Right lobe of liver (tissue), 4 donors: Measurements from ENCODE around the gene MOBP.

ENCODE experiments used
- POLR2A ChIP-seq: fragments of 450-650 bp; IDR thresholded peaks from one replicate; pipeline ENCODE4 v1.6.1; 2017; ENCODE audit warnings: antibody characterized with exemption, mild to moderate bottlenecking
- TF ChIP-seq, protein P1 (sequence below), 4 donors: fragments of 200-600 bp in 3 of 4; fragments of 450-650 bp in 1 of 4; IDR thresholded peaks; one replicate each; pipeline versions ENCODE4 v1.5.1 to v1.8.0; 2016 to 2022; ENCODE audit warnings: antibody characterized with exemption in 4 of 4, mild to moderate bottlenecking in 2 of 4
- donor health status: DM: no; HTN: no; CAD: no.
- donor health status: DM: no; HTN: no; CAD: no.
- donor health status: DM: no; HTN: yes; CAD: no.

GRCh38 chr3:39420543-39420942 lies 46.9 kb upstream of the MOBP start:
- TF ChIP-seq, protein P1, sequence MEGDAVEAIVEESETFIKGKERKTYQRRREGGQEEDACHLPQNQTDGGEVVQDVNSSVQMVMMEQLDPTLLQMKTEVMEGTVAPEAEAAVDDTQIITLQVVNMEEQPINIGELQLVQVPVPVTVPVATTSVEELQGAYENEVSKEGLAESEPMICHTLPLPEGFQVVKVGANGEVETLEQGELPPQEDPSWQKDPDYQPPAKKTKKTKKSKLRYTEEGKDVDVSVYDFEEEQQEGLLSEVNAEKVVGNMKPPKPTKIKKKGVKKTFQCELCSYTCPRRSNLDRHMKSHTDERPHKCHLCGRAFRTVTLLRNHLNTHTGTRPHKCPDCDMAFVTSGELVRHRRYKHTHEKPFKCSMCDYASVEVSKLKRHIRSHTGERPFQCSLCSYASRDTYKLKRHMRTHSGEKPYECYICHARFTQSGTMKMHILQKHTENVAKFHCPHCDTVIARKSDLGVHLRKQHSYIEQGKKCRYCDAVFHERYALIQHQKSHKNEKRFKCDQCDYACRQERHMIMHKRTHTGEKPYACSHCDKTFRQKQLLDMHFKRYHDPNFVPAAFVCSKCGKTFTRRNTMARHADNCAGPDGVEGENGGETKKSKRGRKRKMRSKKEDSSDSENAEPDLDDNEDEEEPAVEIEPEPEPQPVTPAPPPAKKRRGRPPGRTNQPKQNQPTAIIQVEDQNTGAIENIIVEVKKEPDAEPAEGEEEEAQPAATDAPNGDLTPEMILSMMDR (IDR thresholded peaks at IDR 0.05) = no peak
- no peak for TF ChIP-seq POLR2A
